ENCODE data around the gene RHOJ. TPM values are rescaled to one million over a fixed set of nuclear protein-coding genes. Genes with fewer than 3 reads are reported as not detected.
A peak's percentile ranks its signal among the peaks of the same experiment; 100 is the strongest.
"Not testable (repeated sequence)": the region's sequence is repeated elsewhere in the genome, so short reads cannot be mapped to it uniquely, and the experiment has no call there.

The RHOJ gene
- total and polyA plus RNA-seq, 2 experiments from 2014 or later: 2.1 to 3.2 TPM

DNA sequence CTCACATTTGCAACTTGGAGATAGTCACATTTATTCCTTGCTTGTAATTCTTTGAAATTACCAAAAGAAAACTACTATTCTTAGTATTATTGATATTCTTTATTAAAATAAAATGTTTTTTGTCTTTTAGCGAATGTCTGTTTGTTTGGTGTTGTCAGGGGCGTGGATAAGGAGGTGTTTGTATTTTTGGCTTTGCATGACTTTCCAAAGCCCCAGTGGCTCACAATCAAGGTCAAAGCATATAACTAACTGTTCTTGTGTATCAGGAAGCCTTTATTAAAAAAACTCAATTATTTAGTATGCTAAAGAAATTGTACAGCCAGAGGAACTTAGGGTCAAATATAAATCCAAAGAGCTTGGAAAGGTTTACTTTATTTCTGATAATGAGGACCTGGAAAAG is 96.6 kb downstream of the RHOJ start:
- no peaks in the 10 kb centered on the region for H3K27me3 ChIP-seq
- H3K36me3 ChIP-seq (replicated peaks; ENCODE audit: insufficient read depth, low read depth): no peaks in the 10 kb centered on the region
- H3K9me2 ChIP-seq (replicated peaks; ENCODE audit: insufficient read depth): no peaks in the 10 kb centered on the region
- no peak overlapping the region for H3K4me2 ChIP-seq
- no peak for TF ChIP-seq EZH2phosphoT487 (IDR thresholded peaks at IDR 0.05; ENCODE audit: low read depth, severe bottlenecking, unreplicated experiment)
- TF ChIP-seq, protein P1, sequence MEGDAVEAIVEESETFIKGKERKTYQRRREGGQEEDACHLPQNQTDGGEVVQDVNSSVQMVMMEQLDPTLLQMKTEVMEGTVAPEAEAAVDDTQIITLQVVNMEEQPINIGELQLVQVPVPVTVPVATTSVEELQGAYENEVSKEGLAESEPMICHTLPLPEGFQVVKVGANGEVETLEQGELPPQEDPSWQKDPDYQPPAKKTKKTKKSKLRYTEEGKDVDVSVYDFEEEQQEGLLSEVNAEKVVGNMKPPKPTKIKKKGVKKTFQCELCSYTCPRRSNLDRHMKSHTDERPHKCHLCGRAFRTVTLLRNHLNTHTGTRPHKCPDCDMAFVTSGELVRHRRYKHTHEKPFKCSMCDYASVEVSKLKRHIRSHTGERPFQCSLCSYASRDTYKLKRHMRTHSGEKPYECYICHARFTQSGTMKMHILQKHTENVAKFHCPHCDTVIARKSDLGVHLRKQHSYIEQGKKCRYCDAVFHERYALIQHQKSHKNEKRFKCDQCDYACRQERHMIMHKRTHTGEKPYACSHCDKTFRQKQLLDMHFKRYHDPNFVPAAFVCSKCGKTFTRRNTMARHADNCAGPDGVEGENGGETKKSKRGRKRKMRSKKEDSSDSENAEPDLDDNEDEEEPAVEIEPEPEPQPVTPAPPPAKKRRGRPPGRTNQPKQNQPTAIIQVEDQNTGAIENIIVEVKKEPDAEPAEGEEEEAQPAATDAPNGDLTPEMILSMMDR (IDR thresholded peaks at IDR 0.05; ENCODE audit: poor library complexity): no peak
- no peak for TF ChIP-seq EZH2 (IDR thresholded peaks at IDR 0.05; ENCODE audit: borderline replicate concordance)
- H2AFZ ChIP-seq: no peak overlapping the region
- H3K79me2 ChIP-seq: no peaks in the 10 kb centered on the region
- H4K20me1 ChIP-seq (ENCODE audit: insufficient read depth, poor library complexity, severe bottlenecking): no peaks in the 10 kb centered on the region
- no peak overlapping the region for H3K27ac ChIP-seq
- no peak overlapping the region for H3K4me3 ChIP-seq
- DNase-seq (ENCODE audit: low spot score): no peak
- H3K4me1 ChIP-seq (ENCODE audit: insufficient read depth): no peaks in the 10 kb centered on the region
- no peaks in the 10 kb centered on the region for H3K9me3 ChIP-seq (ENCODE audit: low read depth)
- 94% methylated on average over 2 of the region's 2 CpGs for WGBS (ENCODE audit: low lambda C conversion rate, missing lambda C conversion rate)

DNA sequence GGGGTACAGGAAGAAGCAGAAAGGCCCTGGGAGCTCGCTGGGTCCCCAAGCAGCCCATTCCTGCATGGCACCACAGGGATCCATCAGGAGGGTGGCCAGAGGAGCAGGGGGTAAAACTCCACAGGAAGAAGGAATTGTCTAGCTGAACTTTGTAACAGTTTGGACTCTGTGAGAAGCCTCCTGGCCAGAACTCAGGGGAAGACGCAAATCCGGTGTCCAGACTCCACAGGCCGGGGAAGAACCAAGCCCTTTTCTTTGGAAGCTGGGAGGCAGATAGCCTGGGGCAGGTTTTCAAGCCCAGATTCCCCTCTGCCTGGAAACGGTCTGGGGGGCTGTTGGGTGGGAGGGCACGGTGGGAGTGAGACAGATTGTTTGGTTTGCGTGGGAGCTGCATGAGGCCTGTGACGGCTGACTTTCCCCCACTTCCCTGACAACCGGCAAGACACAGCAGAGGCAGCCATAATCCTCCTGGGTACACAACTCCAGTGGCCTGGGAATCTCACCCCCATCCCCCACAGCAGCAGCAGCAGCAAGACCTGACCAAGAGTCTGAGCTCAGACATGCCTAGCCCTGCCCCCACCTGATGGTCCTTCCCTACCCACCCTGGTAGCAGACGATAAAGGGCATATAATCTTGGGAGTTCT is 97.8 kb downstream of the RHOJ start:
- no peaks in the 10 kb centered on the region for H3K79me2 ChIP-seq
- no peak overlapping the region for H3K4me2 ChIP-seq
- H3K9me3 ChIP-seq (ENCODE audit: low read depth): no peaks in the 10 kb centered on the region
- H3K9me2 ChIP-seq (replicated peaks; ENCODE audit: insufficient read depth): no peaks in the 10 kb centered on the region
- DNase-seq (ENCODE audit: low spot score): no peak
- H3K4me3 ChIP-seq: no peak overlapping the region
- H3K4me1 ChIP-seq (ENCODE audit: insufficient read depth): no peaks in the 10 kb centered on the region
- TF ChIP-seq, protein P1 (IDR thresholded peaks at IDR 0.05; ENCODE audit: poor library complexity): no peak
- TF ChIP-seq EZH2phosphoT487 (IDR thresholded peaks at IDR 0.05; ENCODE audit: low read depth, severe bottlenecking, unreplicated experiment) (no peak), EZH2 (IDR thresholded peaks at IDR 0.05; ENCODE audit: borderline replicate concordance) (no peak)
- no peaks in the 10 kb centered on the region for H3K36me3 ChIP-seq (replicated peaks; ENCODE audit: insufficient read depth, low read depth)
- WGBS (ENCODE audit: low lambda C conversion rate, missing lambda C conversion rate): 63% methylated on average over 10 of the region's 10 CpGs
- no peaks in the 10 kb centered on the region for H3K27me3 ChIP-seq
- H2AFZ ChIP-seq: no peak overlapping the region
- H4K20me1 ChIP-seq (ENCODE audit: insufficient read depth, poor library complexity, severe bottlenecking): no peaks in the 10 kb centered on the region
- no peak overlapping the region for H3K27ac ChIP-seq

DNA sequence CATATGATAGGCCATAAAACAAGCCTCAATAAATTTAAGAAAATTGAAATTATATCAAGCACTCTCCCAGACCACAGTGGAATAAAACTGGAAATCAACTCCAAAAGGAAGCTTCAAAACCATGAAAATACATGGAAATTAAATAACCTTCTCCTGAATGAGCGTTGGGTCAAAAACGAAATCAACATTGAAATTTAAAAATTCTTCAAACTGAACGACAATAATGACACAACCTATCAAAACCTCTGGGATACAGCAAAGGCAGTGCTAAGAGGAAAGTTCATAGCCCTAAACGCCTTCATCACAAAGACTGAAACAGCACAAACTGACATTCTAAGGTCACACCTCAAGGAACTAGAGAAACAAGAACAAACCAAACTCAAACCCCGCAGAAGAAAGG is 100.2 kb downstream of the RHOJ start:
- not testable (repeated sequence) for H4K20me1 ChIP-seq (ENCODE audit: insufficient read depth, poor library complexity, severe bottlenecking); H2AFZ ChIP-seq; H3K79me2 ChIP-seq; H3K9me2 ChIP-seq (replicated peaks; ENCODE audit: insufficient read depth); H3K9me3 ChIP-seq (ENCODE audit: low read depth); H3K4me2 ChIP-seq; DNase-seq (ENCODE audit: low spot score); H3K4me3 ChIP-seq; H3K4me1 ChIP-seq (ENCODE audit: insufficient read depth); H3K27ac ChIP-seq; H3K27me3 ChIP-seq; H3K36me3 ChIP-seq (replicated peaks; ENCODE audit: insufficient read depth, low read depth)
- WGBS (ENCODE audit: low lambda C conversion rate, missing lambda C conversion rate): 96% methylated on average over 5 of the region's 5 CpGs

DNA sequence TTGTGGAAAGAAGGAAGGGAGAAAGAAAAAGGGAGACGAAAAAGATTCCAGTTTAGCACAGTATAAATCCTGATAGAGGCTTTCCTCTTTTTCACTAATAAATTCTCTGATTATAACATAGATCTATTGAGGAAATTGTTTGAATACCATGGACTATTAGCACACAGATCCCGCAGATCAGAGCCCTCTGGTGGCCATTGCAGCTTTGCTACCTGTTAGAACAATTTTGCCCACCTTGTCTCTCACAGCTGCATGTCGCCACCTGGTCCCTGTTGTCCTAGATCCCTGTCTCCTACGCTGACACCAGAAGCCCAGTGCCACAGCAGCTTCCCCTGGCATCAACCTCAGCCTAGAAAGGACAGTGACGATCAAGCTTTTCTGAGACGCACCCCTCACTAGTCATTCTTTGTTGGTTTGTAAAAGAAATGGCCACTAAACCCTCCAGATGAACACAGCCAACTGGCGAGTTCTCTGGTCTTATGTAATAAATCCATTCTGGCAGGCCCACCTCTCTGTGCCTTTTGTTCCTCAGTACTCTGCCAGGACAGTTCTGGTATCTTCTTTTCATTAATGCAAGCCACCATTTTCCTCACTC is 104.6 kb downstream of the RHOJ start:
- no peaks in the 10 kb centered on the region for H3K4me1 ChIP-seq (ENCODE audit: insufficient read depth)
- DNase-seq (ENCODE audit: low spot score): peak; percentile 60
- H3K27me3 ChIP-seq: no peaks in the 10 kb centered on the region
- no peaks in the 10 kb centered on the region for H3K9me3 ChIP-seq (ENCODE audit: low read depth)
- no peak overlapping the region for H3K4me2 ChIP-seq
- H3K9me2 ChIP-seq (replicated peaks; ENCODE audit: insufficient read depth): no peaks in the 10 kb centered on the region
- no peak for TF ChIP-seq EZH2phosphoT487 (IDR thresholded peaks at IDR 0.05; ENCODE audit: low read depth, severe bottlenecking, unreplicated experiment)
- TF ChIP-seq, protein P1 (IDR thresholded peaks at IDR 0.05; ENCODE audit: poor library complexity): peak; percentile 56
- no peak overlapping the region for H2AFZ ChIP-seq
- H3K36me3 ChIP-seq (replicated peaks; ENCODE audit: insufficient read depth, low read depth): no peaks in the 10 kb centered on the region
- H3K79me2 ChIP-seq: no peaks in the 10 kb centered on the region
- no peaks in the 10 kb centered on the region for H4K20me1 ChIP-seq (ENCODE audit: insufficient read depth, poor library complexity, severe bottlenecking)
- H3K27ac ChIP-seq: no peak overlapping the region
- no peak overlapping the region for H3K4me3 ChIP-seq
- 65% methylated on average over 7 of the region's 7 CpGs for WGBS (ENCODE audit: low lambda C conversion rate, missing lambda C conversion rate)

Data from hepatocyte (in vitro differentiated cells).